Right lobe of liver (tissue), 6 donors: ENCODE measurements around the gene VPS33A. TPM values are rescaled to one million over a fixed set of nuclear protein-coding genes. Genes with fewer than 3 reads are reported as not detected.

Experiments used
- ATAC-seq, 4 donors: fragments of 200-7000 bp; cut with Tn5 transposase; one replicate each; pipeline ENCODE4 v1.9.1; 2020; ENCODE audit warnings: mild to moderate bottlenecking in 4 of 4, moderate library complexity in 4 of 4
- DNase-seq, 3 donors: peaks; one replicate each; pipeline ENCODE4 v3.0.0-alpha.2; 2020
- H3K27ac ChIP-seq, 3 donors: fragments of 200-600 bp; one replicate each; pipeline ENCODE4 v1.8.0; 2022
- H3K27me3 ChIP-seq, 2 donors: fragments of 200-600 bp; one replicate each; pipeline ENCODE4 v1.8.0; 2022
- H3K36me3 ChIP-seq, 4 donors: fragments of 200-600 bp; sonication (generic) in 1 of 4; one replicate each; pipeline versions ENCODE4 v1.5.1 to v1.8.0; 2017 to 2022; ENCODE audit warnings: control low read depth in 1 of 4
- H3K4me1 ChIP-seq, 4 donors: fragments of 200-600 bp; sonication (generic) in 1 of 4; one replicate each; pipeline versions ENCODE4 v1.5.1 to v1.8.0; 2017 to 2022; ENCODE audit warnings: control low read depth in 1 of 4
- H3K4me3 ChIP-seq, 3 donors: fragments of 200-600 bp; one replicate each; pipeline ENCODE4 v1.8.0; 2022
- H3K9me3 ChIP-seq, 4 donors: fragments of 200-600 bp; sonication (generic) in 1 of 4; one replicate each; pipeline versions ENCODE4 v1.5.1 to v1.8.0; 2017 to 2022; ENCODE audit warnings: control low read depth in 1 of 4
- CTCF ChIP-seq, 4 donors: fragments of 200-600 bp in 3 of 4; fragments of 450-650 bp in 1 of 4; IDR thresholded peaks; one replicate each; pipeline versions ENCODE4 v1.5.1 to v1.8.0; 2016 to 2022; ENCODE audit warnings: antibody characterized with exemption in 4 of 4, mild to moderate bottlenecking in 2 of 4
- POLR2A ChIP-seq: fragments of 450-650 bp; IDR thresholded peaks from one replicate; pipeline ENCODE4 v1.6.1; 2017; ENCODE audit warnings: antibody characterized with exemption, mild to moderate bottlenecking
- WGBS: methylation state at CpG from one replicate; pipeline ENCODE4 v1.1.6; 2018; ENCODE audit warnings: low coverage, low lambda C conversion rate; ENCODE audit not compliant: insufficient coverage; ENCODE audit errors: missing lambda C conversion rate; 5-methylcytosine and 5-hydroxymethylcytosine counted together
- intact Hi-C, 2 donors: fragments of 100-400 bp; cut with DNase I; formaldehyde crosslinking; loops; one replicate each; pipeline versions ENCODE4 v1.11.2 to v1.14.1; 2022
- total RNA-seq, 6 experiments: library from RNA; depleted of rRNA in 2 of 6; stranded (reverse); fragments of >200 nt in 2 of 6; fragmentation: NEBNext Ultra II Directional in 3 of 6; extraction: Animal tissue kit (Norgen Biotek cat#: 25700) in 3 of 6; gene quantifications; one replicate each; pipeline versions ENCODE4 v1.1.0 to v1.2.4, GENCODE V29; 2016 to 2023
- donor health status: DM: no; HTN: yes; CAD: no.
- donor health status: DM: no; HTN: no; CAD: no.
- donor health status: DM: no; HTN: no; CAD: no.
- donor health status: DM: no; HTN: yes; CAD: no.
- donor health status: DM: no; HTN: yes; CAD: no.

VPS33A gene
- total RNA-seq, 6 experiments from 2014 or later = 8.5 to 14.7 (median 11.6) TPM

GRCh38 chr12:122228092-122228491, 38.2 kb downstream of the VPS33A start:
- H3K4me1 ChIP-seq = peaks cover 0 to 24% (median 9%) of the 10 kb centered on the region in 4 donors
- H3K27ac ChIP-seq = no peak overlapping the region
- no peak for TF ChIP-seq POLR2A
- TF ChIP-seq CTCF (IDR thresholded peaks at IDR 0.05) = no peak
- DNase-seq (no peak), ATAC-seq (no peak)
- H3K9me3 ChIP-seq = no peaks in the 10 kb centered on the region
- H3K4me3 ChIP-seq = no peak overlapping the region
- H3K27me3 ChIP-seq = no peaks in the 10 kb centered on the region
- peaks cover 0 to 36% (median 6%) of the 10 kb centered on the region in 4 donors for H3K36me3 ChIP-seq
- intact Hi-C loops = no loop called here
- 81% methylated on average over 5 of the region's 5 CpGs for WGBS

DNA sequence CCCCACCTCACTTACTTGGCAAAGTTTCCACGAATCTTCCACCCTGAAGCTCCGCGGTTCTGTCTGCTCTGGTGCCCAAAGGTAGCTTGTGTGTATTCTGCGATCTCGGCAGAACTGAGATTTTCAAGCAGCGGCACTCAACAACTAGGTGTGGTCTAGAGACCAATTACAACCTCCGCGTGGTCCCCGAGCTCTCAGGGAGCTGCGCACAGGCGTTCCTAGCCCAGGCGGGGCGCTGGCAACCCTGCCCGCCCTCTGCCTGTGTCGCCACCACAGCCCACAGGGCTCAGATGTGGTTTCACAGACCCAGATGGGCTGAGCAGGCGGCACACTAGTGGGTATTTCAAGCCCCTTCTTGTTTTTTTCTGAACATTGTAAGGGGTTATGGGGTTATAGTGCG, 39.0 kb downstream of the VPS33A start:
- Histone ChIP-seq H3K36me3 (peaks cover 0 to 37% (median 5%) of the 10 kb centered on the region in 4 donors), H3K4me1 (peaks cover 0 to 24% (median 9%) of the 10 kb centered on the region in 4 donors), H3K4me3 (no peak overlapping the region), H3K27me3 (no peaks in the 10 kb centered on the region), H3K9me3 (no peaks in the 10 kb centered on the region), H3K27ac (no peak overlapping the region)
- intact Hi-C loops = no loop called here
- DNase-seq (no peak), ATAC-seq (no peak)
- WGBS = 74% methylated on average over 9 of the region's 17 CpGs
- TF ChIP-seq POLR2A = no peak
- no peak for TF ChIP-seq CTCF (IDR thresholded peaks at IDR 0.05)

DNA sequence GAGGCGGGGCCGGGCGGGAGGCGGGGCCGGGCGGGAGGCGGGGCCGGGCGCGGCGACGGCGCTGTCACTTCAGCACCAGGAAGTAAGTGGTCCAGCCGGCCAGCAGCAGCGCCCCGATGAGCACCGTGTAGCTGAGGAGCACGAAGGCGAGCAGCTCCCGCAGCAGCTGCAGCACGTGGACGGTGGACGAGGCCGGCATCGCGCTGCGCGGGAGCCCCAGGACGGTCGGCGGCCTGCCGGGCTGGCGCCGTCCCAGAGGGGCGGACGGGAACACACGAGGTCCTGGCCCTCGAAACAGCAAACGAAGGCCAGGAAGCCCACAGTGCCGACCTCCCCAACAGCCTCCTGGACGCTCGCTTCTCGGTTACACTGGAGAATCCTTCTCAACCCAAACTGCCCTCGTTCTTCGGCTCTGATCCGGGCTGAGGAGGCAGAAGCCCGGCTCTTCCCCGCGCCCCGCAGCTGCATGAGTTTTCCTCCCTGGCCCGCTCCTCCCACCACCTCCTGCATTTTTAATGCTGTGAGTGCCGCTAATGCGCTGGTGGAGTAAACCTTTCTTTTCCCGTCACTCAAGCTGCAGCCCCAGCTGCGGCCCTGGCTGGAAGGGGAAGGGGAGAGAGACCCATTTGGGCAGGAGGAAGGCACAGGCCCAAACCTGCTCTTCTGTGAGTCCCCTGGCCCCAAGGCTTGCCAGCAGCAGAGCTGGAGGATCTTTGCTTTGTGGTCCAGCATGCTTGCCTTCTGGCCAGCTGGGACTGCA, 39.7 kb downstream of the VPS33A start:
- H3K4me1 ChIP-seq = peaks cover 0 to 24% (median 9%) of the 10 kb centered on the region in 4 donors
- 33% methylated on average over 10 of the region's 55 CpGs for WGBS
- no peak overlapping the region for H3K27ac ChIP-seq
- H3K36me3 ChIP-seq = peaks cover 0 to 33% (median 7%) of the 10 kb centered on the region in 4 donors
- DNase-seq (no peak), ATAC-seq (no peak)
- intact Hi-C loops = no loop called here
- H3K27me3 ChIP-seq = no peaks in the 10 kb centered on the region
- TF ChIP-seq POLR2A (no peak), CTCF (IDR thresholded peaks at IDR 0.05) (no peak)
- H3K9me3 ChIP-seq = no peaks in the 10 kb centered on the region
- H3K4me3 ChIP-seq = peak overlapping the region; percentile 26 to 58 (median 40)

- WGBS = 0% methylated on average over 12 of the region's 74 CpGs
- H3K4me3 ChIP-seq = peak within 1 kb of the TSS; percentile 76 to 100 (median 96)
- DNase-seq (peak; percentile 100), ATAC-seq (peak; percentile 95 to 98 (median 97))
- intact Hi-C loops = no loop called here
- no peaks in the 10 kb centered on the region for H3K9me3 ChIP-seq
- peaks cover 0 to 33% (median 4%) of the 10 kb centered on the region in 4 donors for H3K36me3 ChIP-seq
- peak within 1 kb of the TSS; percentile 67 to 90 (median 86) for H3K27ac ChIP-seq
- no peak for TF ChIP-seq CTCF (IDR thresholded peaks at IDR 0.05)
- peak; percentile 94 for TF ChIP-seq POLR2A
- H3K4me1 ChIP-seq = peaks cover 0 to 24% (median 9%) of the 10 kb centered on the region in 4 donors
- no peaks in the 10 kb centered on the region for H3K27me3 ChIP-seq
Observed at GRCh38 chr12:122225683-122226365, 40.5 kb downstream of the VPS33A start, which contains the start of gene DIABLO. Gene DIABLO (minus strand): TSS chr12:122226052. CDS start chr12:122226014, 38 bp downstream.
